Measurements from ENCODE around the gene TNFRSF1B. TPM values are rescaled to one million over a fixed set of nuclear protein-coding genes. Genes with fewer than 3 reads are reported as not detected.

TNFRSF1B gene
- total RNA-seq, 1 experiment from 2014 or later: 1.3 TPM

DNA sequence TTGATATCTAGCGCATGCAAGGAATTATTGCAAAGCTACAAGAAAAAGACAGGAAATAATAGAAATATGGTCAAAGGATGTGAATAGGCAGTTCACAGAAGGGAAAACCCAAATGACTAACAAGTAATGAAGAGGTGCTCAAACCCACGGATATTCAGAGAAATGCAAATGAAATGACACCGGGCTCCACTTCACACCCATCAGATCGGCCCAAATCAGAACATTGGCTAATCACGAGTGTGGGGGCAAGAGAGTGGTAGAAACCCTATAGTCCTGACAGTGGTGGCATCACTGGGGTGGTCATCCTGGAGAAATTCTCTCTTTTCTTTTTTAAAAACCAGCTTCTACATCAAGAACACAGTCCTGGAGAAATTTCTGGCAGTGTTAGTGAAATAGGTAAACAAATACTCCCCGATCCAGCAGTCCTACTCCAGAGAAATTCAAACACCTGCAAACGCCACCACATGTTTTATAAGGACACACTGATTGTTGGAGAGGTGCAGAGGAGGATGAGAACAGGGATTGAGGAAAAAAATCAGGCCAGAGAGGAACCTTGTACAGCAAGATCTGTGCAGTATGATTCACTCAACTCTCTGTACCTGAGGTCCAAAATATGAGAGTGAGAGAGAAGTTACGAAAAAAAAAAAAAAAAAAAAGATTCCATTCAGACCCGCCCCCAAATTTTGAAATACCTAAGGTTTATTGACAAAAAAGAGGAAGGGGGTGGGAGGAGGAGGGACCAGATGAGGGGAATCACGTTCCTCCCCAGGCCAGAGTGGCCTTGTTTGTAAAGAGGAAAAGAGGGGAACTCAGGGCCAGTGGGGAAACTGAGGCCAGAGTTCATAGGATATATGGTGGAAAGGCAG, 9.2 kb upstream of the TNFRSF1B start:
- Mint-ChIP-seq H3K4me3 (ENCODE audit: low read depth, unreplicated experiment) (peak overlapping the region; percentile 10), H3K27ac (ENCODE audit: unreplicated experiment) (no peak overlapping the region), H3K4me1 (ENCODE audit: low read depth, unreplicated experiment) (peaks cover 41% of the 10 kb centered on the region), H3K27me3 (ENCODE audit: unreplicated experiment) (no peaks in the 10 kb centered on the region), H3K9me3 (ENCODE audit: low read depth, unreplicated experiment) (no peaks in the 10 kb centered on the region), H3K36me3 (ENCODE audit: insufficient read depth, unreplicated experiment) (peaks cover 6% of the 10 kb centered on the region)
- TF ChIP-seq, protein P1, sequence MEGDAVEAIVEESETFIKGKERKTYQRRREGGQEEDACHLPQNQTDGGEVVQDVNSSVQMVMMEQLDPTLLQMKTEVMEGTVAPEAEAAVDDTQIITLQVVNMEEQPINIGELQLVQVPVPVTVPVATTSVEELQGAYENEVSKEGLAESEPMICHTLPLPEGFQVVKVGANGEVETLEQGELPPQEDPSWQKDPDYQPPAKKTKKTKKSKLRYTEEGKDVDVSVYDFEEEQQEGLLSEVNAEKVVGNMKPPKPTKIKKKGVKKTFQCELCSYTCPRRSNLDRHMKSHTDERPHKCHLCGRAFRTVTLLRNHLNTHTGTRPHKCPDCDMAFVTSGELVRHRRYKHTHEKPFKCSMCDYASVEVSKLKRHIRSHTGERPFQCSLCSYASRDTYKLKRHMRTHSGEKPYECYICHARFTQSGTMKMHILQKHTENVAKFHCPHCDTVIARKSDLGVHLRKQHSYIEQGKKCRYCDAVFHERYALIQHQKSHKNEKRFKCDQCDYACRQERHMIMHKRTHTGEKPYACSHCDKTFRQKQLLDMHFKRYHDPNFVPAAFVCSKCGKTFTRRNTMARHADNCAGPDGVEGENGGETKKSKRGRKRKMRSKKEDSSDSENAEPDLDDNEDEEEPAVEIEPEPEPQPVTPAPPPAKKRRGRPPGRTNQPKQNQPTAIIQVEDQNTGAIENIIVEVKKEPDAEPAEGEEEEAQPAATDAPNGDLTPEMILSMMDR (IDR thresholded peaks at IDR 0.05; ENCODE audit: unreplicated experiment): no peak
- BruUV-seq (replicated peaks): no TSS peak
- no peak for DNase-seq
- intact Hi-C loops (cut with micrococcal nuclease; ENCODE audit: unreplicated experiment): no loop called here
- CTCF ChIA-PET: interaction anchor here (0.7 kb wide), 1 partner anchor 153 kb away, joined by 7 read pairs; no protein-coding TSS in a partner anchor

DNA sequence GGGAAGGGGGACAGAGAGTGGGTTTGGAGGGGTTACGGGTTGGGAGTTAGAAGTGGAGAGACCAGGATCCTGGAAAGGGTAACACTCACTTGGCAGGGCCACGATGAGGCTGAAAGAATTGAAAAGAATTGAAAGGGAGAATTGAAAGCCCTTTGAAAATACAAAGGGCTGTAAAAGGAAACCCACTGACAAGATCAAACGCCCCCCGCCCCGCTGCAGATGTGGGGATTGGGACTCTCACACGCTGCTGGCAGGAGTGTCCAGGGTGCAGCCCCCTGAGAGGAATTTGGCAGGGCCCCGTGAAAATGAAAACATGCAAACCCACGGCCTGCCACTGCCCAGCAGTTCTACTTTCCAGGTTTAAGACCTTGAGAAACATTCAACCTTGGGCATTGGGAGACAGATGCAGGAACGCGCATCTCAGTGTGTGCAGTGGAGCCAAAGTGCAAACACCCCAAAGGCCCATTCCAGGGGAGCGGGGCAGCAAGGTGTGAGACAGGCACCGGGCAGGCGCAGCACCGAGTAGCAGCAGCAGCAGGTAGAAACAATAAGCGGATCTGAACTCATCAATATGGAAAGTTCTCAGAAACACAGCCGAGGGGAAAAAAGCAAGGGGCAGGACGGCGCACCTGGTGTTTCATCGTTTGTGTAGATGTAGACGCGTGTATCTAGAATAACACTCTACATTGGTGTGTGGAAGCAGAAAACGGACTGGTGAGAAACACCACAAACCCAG, 8.3 kb upstream of the TNFRSF1B start:
- no peak for DNase-seq
- Mint-ChIP-seq H3K9me3 (ENCODE audit: low read depth, unreplicated experiment) (no peaks in the 10 kb centered on the region), H3K4me3 (ENCODE audit: low read depth, unreplicated experiment) (no peak overlapping the region), H3K36me3 (ENCODE audit: insufficient read depth, unreplicated experiment) (peaks cover 6% of the 10 kb centered on the region), H3K4me1 (ENCODE audit: low read depth, unreplicated experiment) (peaks cover 42% of the 10 kb centered on the region), H3K27me3 (ENCODE audit: unreplicated experiment) (no peaks in the 10 kb centered on the region), H3K27ac (ENCODE audit: unreplicated experiment) (no peak overlapping the region)
- intact Hi-C loops (cut with micrococcal nuclease; ENCODE audit: unreplicated experiment): no loop called here
- no TSS peak for BruUV-seq (replicated peaks)
- TF ChIP-seq, protein P1 (IDR thresholded peaks at IDR 0.05; ENCODE audit: unreplicated experiment): no peak
- CTCF ChIA-PET: interaction anchor here (0.7 kb wide), 1 partner anchor 152 kb away, joined by 7 read pairs; no protein-coding TSS in a partner anchor

DNA sequence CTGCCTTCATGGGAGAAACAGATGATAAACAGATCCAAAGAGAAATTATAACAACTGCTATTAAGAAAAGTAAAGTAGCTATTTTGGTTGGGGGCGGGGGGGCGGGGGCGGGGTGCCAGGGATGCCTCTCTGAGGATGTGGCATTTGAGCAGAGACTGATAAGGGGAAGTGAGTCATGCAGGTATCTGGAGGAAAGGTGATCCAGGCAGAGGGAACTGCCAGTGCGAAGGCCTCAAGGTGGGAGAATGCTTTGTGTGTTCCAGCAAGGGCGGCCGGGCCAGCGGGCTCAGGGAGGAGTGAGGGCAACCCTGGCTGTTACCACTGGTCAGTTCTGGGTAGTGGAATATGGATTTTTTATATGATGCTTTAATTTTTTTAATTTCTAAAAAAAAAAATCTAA, 7.0 kb upstream of the TNFRSF1B start:
- DNase-seq: peak; percentile 28
- Mint-ChIP-seq H3K4me1 (ENCODE audit: low read depth, unreplicated experiment) (peaks cover 50% of the 10 kb centered on the region), H3K4me3 (ENCODE audit: low read depth, unreplicated experiment) (no peak overlapping the region), H3K27me3 (ENCODE audit: unreplicated experiment) (no peaks in the 10 kb centered on the region), H3K27ac (ENCODE audit: unreplicated experiment) (no peak overlapping the region), H3K9me3 (ENCODE audit: low read depth, unreplicated experiment) (no peaks in the 10 kb centered on the region), H3K36me3 (ENCODE audit: insufficient read depth, unreplicated experiment) (peaks cover 6% of the 10 kb centered on the region)
- BruUV-seq (replicated peaks): no TSS peak
- CTCF ChIA-PET: interaction anchor here (0.6 kb wide), 2 partner anchors 35 to 353 kb away, joined by 3 to 4 read pairs; no protein-coding TSS in a partner anchor
- intact Hi-C loops (cut with micrococcal nuclease; ENCODE audit: unreplicated experiment): no loop called here
- TF ChIP-seq, protein P1 (IDR thresholded peaks at IDR 0.05; ENCODE audit: unreplicated experiment): no peak

DNA sequence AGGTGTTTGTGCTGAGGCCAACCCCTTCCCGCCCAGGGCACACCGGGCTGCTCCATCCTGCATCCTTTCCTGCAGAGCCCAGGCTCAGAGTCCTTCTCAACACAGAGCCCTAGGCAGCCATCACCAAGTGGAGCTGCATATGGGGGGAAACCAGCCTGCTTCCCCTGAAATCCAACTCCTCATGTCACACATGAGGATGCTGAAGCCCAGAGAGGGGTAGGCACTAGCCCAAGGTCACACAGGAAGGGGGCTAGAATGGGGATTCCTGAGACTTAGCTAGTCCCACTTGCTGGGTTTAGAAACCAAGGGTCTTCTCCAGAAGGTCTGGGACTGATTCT, 5.5 kb upstream of the TNFRSF1B start:
- CTCF ChIA-PET: interaction anchor here (0.9 kb wide), 1 partner anchor 32 kb away, joined by 3 read pairs; no protein-coding TSS in a partner anchor

More for the DNA sequence above, 5.5 kb upstream of the TNFRSF1B start:
- no peak overlapping the region for H3K27ac Mint-ChIP-seq (ENCODE audit: unreplicated experiment)
- H3K27me3 Mint-ChIP-seq (ENCODE audit: unreplicated experiment): no peaks in the 10 kb centered on the region
- TF ChIP-seq, protein P1 (IDR thresholded peaks at IDR 0.05; ENCODE audit: unreplicated experiment): no peak
- intact Hi-C loops (cut with micrococcal nuclease; ENCODE audit: unreplicated experiment): no loop called here
- DNase-seq: no peak
- no peaks in the 10 kb centered on the region for H3K9me3 Mint-ChIP-seq (ENCODE audit: low read depth, unreplicated experiment)
- BruUV-seq (replicated peaks): no TSS peak
- H3K4me1 Mint-ChIP-seq (ENCODE audit: low read depth, unreplicated experiment): peaks cover 50% of the 10 kb centered on the region
- H3K4me3 Mint-ChIP-seq (ENCODE audit: low read depth, unreplicated experiment): no peak overlapping the region
- H3K36me3 Mint-ChIP-seq (ENCODE audit: insufficient read depth, unreplicated experiment): peaks cover 9% of the 10 kb centered on the region

Data from Calu3 (cell line).